ENCODE results near the gene AAGAB.

AAGAB gene

GRCh38 chr15:67183443-67184169 lies 70.9 kb downstream of the AAGAB start:
- Histone ChIP-seq H3K4me2 (ENCODE audit: low read length) (no peak overlapping the region), H3K4me3 (ENCODE audit: low read depth, low read length) (no peak overlapping the region), H3K9me3 (ENCODE audit: control insufficient read depth, low read length) (no peaks in the 10 kb centered on the region), H3K36me3 (ENCODE audit: control insufficient read depth, insufficient read depth, low read length) (no peaks in the 10 kb centered on the region), H2AFZ (no peak overlapping the region), H3K9ac (no peak overlapping the region), H3K79me2 (no peaks in the 10 kb centered on the region), H3K4me1 (no peaks in the 10 kb centered on the region), H3K27ac (no peak overlapping the region), H3K27me3 (ENCODE audit: control insufficient read depth, insufficient read depth, low read length) (no peaks in the 10 kb centered on the region)
- no peak for TF ChIP-seq CTCF (IDR thresholded peaks at IDR 0.05)

GRCh38 chr15:67181221-67181639 lies 73.2 kb downstream of the AAGAB start:
- no peaks in the 10 kb centered on the region for H3K79me2 ChIP-seq
- TF ChIP-seq CTCF (IDR thresholded peaks at IDR 0.05) = no peak

GRCh38 chr15:67180514-67181191 lies 73.8 kb downstream of the AAGAB start:
- Histone ChIP-seq H3K9me3 (ENCODE audit: control insufficient read depth, low read length) (no peaks in the 10 kb centered on the region), H3K36me3 (ENCODE audit: control insufficient read depth, insufficient read depth, low read length) (no peaks in the 10 kb centered on the region), H2AFZ (no peak overlapping the region), H3K9ac (no peak overlapping the region), H3K79me2 (no peaks in the 10 kb centered on the region), H3K27me3 (ENCODE audit: control insufficient read depth, insufficient read depth, low read length) (no peaks in the 10 kb centered on the region), H3K4me2 (ENCODE audit: low read length) (no peak overlapping the region), H3K4me1 (no peaks in the 10 kb centered on the region), H3K4me3 (ENCODE audit: low read depth, low read length) (no peak overlapping the region), H3K27ac (no peak overlapping the region)
- TF ChIP-seq CTCF (IDR thresholded peaks at IDR 0.05) = no peak

More at GRCh38 chr15:67181221-67181639, 73.2 kb downstream of the AAGAB start:
- Histone ChIP-seq H3K4me2 (ENCODE audit: low read length) (no peak overlapping the region), H3K4me3 (ENCODE audit: low read depth, low read length) (no peak overlapping the region), H3K9ac (no peak overlapping the region), H3K9me3 (ENCODE audit: control insufficient read depth, low read length) (no peaks in the 10 kb centered on the region), H3K27me3 (ENCODE audit: control insufficient read depth, insufficient read depth, low read length) (no peaks in the 10 kb centered on the region), H3K36me3 (ENCODE audit: control insufficient read depth, insufficient read depth, low read length) (no peaks in the 10 kb centered on the region), H3K27ac (no peak overlapping the region), H3K4me1 (no peaks in the 10 kb centered on the region), H2AFZ (no peak overlapping the region)

- no peaks in the 10 kb centered on the region for H3K4me1 ChIP-seq
These were observed 74.4 kb downstream of the AAGAB start for GRCh38 chr15:67180035-67180434.

More at GRCh38 chr15:67180035-67180434, 74.4 kb downstream of the AAGAB start:
- no peaks in the 10 kb centered on the region for H3K9me3 ChIP-seq (ENCODE audit: control insufficient read depth, low read length)
- no peak overlapping the region for H3K4me3 ChIP-seq (ENCODE audit: low read depth, low read length)
- no peaks in the 10 kb centered on the region for H3K79me2 ChIP-seq
- no peak overlapping the region for H2AFZ ChIP-seq
- H3K27ac ChIP-seq = no peak overlapping the region
- H3K36me3 ChIP-seq (ENCODE audit: control insufficient read depth, insufficient read depth, low read length) = no peaks in the 10 kb centered on the region
- no peaks in the 10 kb centered on the region for H3K27me3 ChIP-seq (ENCODE audit: control insufficient read depth, insufficient read depth, low read length)
- no peak overlapping the region for H3K4me2 ChIP-seq (ENCODE audit: low read length)
- no peak for TF ChIP-seq CTCF (IDR thresholded peaks at IDR 0.05)
- no peak overlapping the region for H3K9ac ChIP-seq

Data from parathyroid adenoma (tissue), 2 donors.